Psoas muscle (tissue), 8 donors: ENCODE results near the gene SRPK2. TPM values are rescaled to one million over a fixed set of nuclear protein-coding genes. Genes with fewer than 3 reads are reported as not detected.
"Not testable (repeated sequence)": the region's sequence is repeated elsewhere in the genome, so short reads cannot be mapped to it uniquely, and the experiment has no call there.

Source experiments
- ATAC-seq, 4 donors: fragments of 200-7000 bp; cut with Tn5 transposase; one replicate each; pipeline ENCODE4 v1.9.1; 2020; ENCODE audit warnings: moderate library complexity in 3 of 4, mild to moderate bottlenecking in 2 of 4
- DNase-seq, 2 donors: peaks; one replicate each; pipeline ENCODE4 v3.0.0-alpha.2; 2020
- H3K27ac ChIP-seq: fragments of 200-600 bp; one replicate; pipeline ENCODE4 v1.8.0; 2022
- H3K27me3 ChIP-seq, 3 donors: fragments of 200-600 bp in 1 of 3; one replicate each; pipeline versions ENCODE4 v1.6.1 to v1.8.0; 2013 to 2022; ENCODE audit warnings: low read length in 2 of 3, mild to moderate bottlenecking in 2 of 3, moderate library complexity in 1 of 3; ENCODE audit not compliant: insufficient read depth in 3 of 3
- H3K36me3 ChIP-seq, 2 donors: fragments of 200-600 bp in 1 of 2; one replicate each; pipeline versions ENCODE4 v1.6.1 to v1.8.0; 2013 to 2022; ENCODE audit warnings: low read depth in 1 of 2, mild to moderate bottlenecking in 1 of 2, moderate library complexity in 1 of 2; ENCODE audit not compliant: insufficient read depth in 1 of 2
- H3K4me1 ChIP-seq: fragments of 200-600 bp; one replicate; pipeline ENCODE4 v1.8.0; 2022
- H3K4me3 ChIP-seq: fragments of 200-600 bp; one replicate; pipeline ENCODE4 v1.8.0; 2022; ENCODE audit warnings: mild to moderate bottlenecking
- H3K9me3 ChIP-seq: fragments of 200-600 bp; one replicate; pipeline ENCODE4 v1.8.0; 2022
- CTCF ChIP-seq: fragments of 200-600 bp; IDR thresholded peaks from one replicate; pipeline ENCODE4 v1.8.0; 2022; ENCODE audit warnings: antibody characterized with exemption
- WGBS, 3 donors: extraction: QIAGEN DNeasy Blood & Tissue Kit; methylation state at CpG; one replicate each; pipeline versions ENCODE4 v1.1.6 to v1.1.7; 2013; 5-methylcytosine and 5-hydroxymethylcytosine counted together
- intact Hi-C, 2 donors: fragments of 100-400 bp; cut with DNase I; formaldehyde crosslinking; loops; one replicate each; pipeline versions ENCODE4 v1.11.0 to v1.14.2; 2022
- long read RNA-seq, 2 donors: library from polyadenylated mRNA; unstranded; transcript quantifications; one replicate each; pipeline ENCODE4 v2.0.0, GENCODE V29; 2021
- polyA plus RNA-seq, 3 donors: library from polyadenylated mRNA; stranded (reverse); fragments of 200-250 nt; gene quantifications; one replicate each; pipeline ENCODE4 v1.2.3, GENCODE V29; 2013
- total RNA-seq, 4 donors: library from RNA; stranded (reverse); fragmentation: NEBNext Ultra II Directional in 2 of 4; extraction: Animal tissue kit (Norgen Biotek cat#: 25700) in 2 of 4; gene quantifications; one replicate each; pipeline versions ENCODE4 v1.2.1 to v1.2.4, GENCODE V29; 2021 to 2023
- donor health status: healthy with polysubstance abuse.
- donor health status: DM: no; HTN: no; CAD: no; lungs with moderate emphysema.
- donor health status: Bipolar disorder and iron deficiency.
- donor health status: healthy.
- donor health status: DM: yes; HTN: yes; CAD: no.
- donor health status: DM: no; HTN: no; CAD: no.
- donor health status: DM: no; HTN: no; CAD: no.
- donor health status: DM: yes; HTN: yes; CAD: no.

Gene SRPK2
- total RNA-seq (10 to 100 TPM; 33.2 to 51.3 (median 39.0) TPM), polyA plus RNA-seq (10 to 100 TPM; 12.7 to 22.9 (median 21.7) TPM)
- long read RNA-seq, donor 1, partial matches to known transcripts: 5 of 7 reads
- long read RNA-seq, donor 1, other reads (novel, unspliced or antisense): 2 of 7 reads
- long read RNA-seq, donor 2, partial matches to known transcripts: 20 of 36 reads
- long read RNA-seq, donor 2, other reads (novel, unspliced or antisense): 13 of 36 reads

- intact Hi-C loops: loop anchor here in 1 of 2 donors (10.0 kb wide), 1 partner anchor 54 kb away; no protein-coding TSS in a partner anchor
- H3K27me3 ChIP-seq: no peaks in the 10 kb centered on the region
- TF ChIP-seq CTCF: no peak
- H3K9me3 ChIP-seq: no peaks in the 10 kb centered on the region
- WGBS, 3 donors: 1% methylated on average over 38 to 108 of the region's 113 CpGs
- peaks cover 11% of the 10 kb centered on the region for H3K4me1 ChIP-seq
- no peaks in the 10 kb centered on the region for H3K36me3 ChIP-seq
- H3K4me3 ChIP-seq: peak within 1 kb of the TSS; percentile 97
- peak; percentile 84 to 88 (median 88) for ATAC-seq
- H3K27ac ChIP-seq: peak within 1 kb of the TSS; percentile 76
- peak; percentile 78 to 86 for DNase-seq
Measured at GRCh38 chr7:105388356-105389087, at the start of gene SRPK2. Gene SRPK2, minus strand, starts transcription at chr7:105388921.

GRCh38 chr7:105438254-105438653, 49.5 kb upstream of the SRPK2 start:
- H3K4me3 ChIP-seq: no peak overlapping the region
- DNase-seq (no peak), ATAC-seq (no peak)
- intact Hi-C loops: loop anchor here in 1 of 2 donors (5.0 kb wide), 1 partner anchor 36 kb away; no protein-coding TSS in a partner anchor
- TF ChIP-seq CTCF: no peak
- H3K4me1 ChIP-seq: no peaks in the 10 kb centered on the region
- H3K27me3 ChIP-seq: no peaks in the 10 kb centered on the region
- 94 to 100% (median 98%) methylated on average over 1 of the region's 1 CpG for WGBS, 3 donors
- no peaks in the 10 kb centered on the region for H3K36me3 ChIP-seq
- H3K9me3 ChIP-seq: no peaks in the 10 kb centered on the region
- no peak overlapping the region for H3K27ac ChIP-seq

GRCh38 chr7:105437356-105437755, 48.6 kb upstream of the SRPK2 start:
- ATAC-seq, DNase-seq, H3K4me1 ChIP-seq, H3K27ac ChIP-seq, H3K27me3 ChIP-seq, H3K36me3 ChIP-seq, H3K9me3 ChIP-seq, H3K4me3 ChIP-seq: not testable (repeated sequence)
- 91 to 96% (median 93%) methylated on average over 6 of the region's 6 CpGs for WGBS, 3 donors
- intact Hi-C loops: loop anchor here in 1 of 2 donors (5.0 kb wide), 1 partner anchor 35 kb away; no protein-coding TSS in a partner anchor

- Histone ChIP-seq H3K9me3 (no peaks in the 10 kb centered on the region), H3K4me1 (no peaks in the 10 kb centered on the region), H3K4me3 (no peak overlapping the region), H3K27me3 (no peaks in the 10 kb centered on the region), H3K27ac (no peak overlapping the region), H3K36me3 (no peaks in the 10 kb centered on the region)
- DNase-seq (no peak), ATAC-seq (peak in 1 of 4 donors; percentile 56)
- peak; percentile 54 for TF ChIP-seq CTCF
- intact Hi-C loops: loop anchor here in 1 of 2 donors (10.0 kb wide), 1 partner anchor 275 kb away; no protein-coding TSS in a partner anchor
- 44 to 53% (median 49%) methylated on average over 4 of the region's 4 CpGs for WGBS, 3 donors
Measured at GRCh38 chr7:105429746-105430612, 41.3 kb upstream of the SRPK2 start.
